H1 (cell line): Measurements from ENCODE around the gene FIGNL2.

Experiments used
- CBX8 ChIP-seq: fragments of 300-800, 300-1000 bp; sonication (generic); IDR thresholded peaks from 2 replicates; pipeline ENCODE4 v1.7.1; 2016; ENCODE audit warnings: low read depth, low read length, borderline replicate concordance
- EZH2 ChIP-seq: fragments of 200-600 bp; sonication (generic); IDR thresholded peaks from 2 replicates; pipeline ENCODE4 v1.7.1; 2012; ENCODE audit warnings: low read depth, mild to moderate bottlenecking, moderate library complexity, low read length, inconsistent platforms; ENCODE audit not compliant: severe bottlenecking
- PHF8 ChIP-seq: fragments of 200-600 bp; sonication (generic); conservative IDR thresholded peaks from 2 replicates; pipeline ENCODE4 v1.7.1; 2012; ENCODE audit warnings: low read depth, mild to moderate bottlenecking, inconsistent platforms, low read length, moderate library complexity
- POLR2A ChIP-seq, 2 experiments: IDR thresholded peaks; 1 replicate in 1 of 2; 2 replicates in 1 of 2; pipeline ENCODE4 v1.6.1; 2011; ENCODE audit warnings: low read depth in 2 of 2, low read length in 2 of 2, mild to moderate bottlenecking in 2 of 2; ENCODE audit errors: control extremely low read depth in 1 of 2
- TAF1 ChIP-seq: IDR thresholded peaks from 2 replicates; pipeline ENCODE4 v1.6.1; 2011; ENCODE audit warnings: mild to moderate bottlenecking, low read depth, low read length
- YY1 ChIP-seq: IDR thresholded peaks from 2 replicates; pipeline ENCODE4 v1.6.1; 2011; ENCODE audit warnings: low read depth, mild to moderate bottlenecking, low read length

DNA sequence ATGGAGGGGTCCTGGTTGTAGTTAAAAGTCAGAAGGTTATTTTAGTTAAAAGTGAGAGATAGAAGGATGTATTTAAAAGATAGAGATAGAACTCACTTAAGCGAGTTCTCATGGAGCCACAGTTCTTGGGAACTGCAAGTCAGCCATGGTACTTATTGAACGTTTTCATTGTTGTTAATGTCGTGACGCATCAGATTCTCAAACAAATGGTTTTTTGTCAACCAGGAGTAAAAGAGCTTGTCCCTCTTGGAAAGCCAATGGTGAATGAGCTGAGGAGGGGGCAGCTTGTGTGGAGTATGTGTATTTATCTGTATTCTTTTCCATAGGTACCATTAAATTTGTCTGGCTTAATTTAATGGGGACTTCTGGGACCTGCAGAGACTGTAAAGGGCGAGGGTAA lies 68.6 kb downstream of the FIGNL2 start:
- TF ChIP-seq TAF1 (no peak), POLR2A (IDR thresholded peaks at IDR 0.05; ENCODE audit: control extremely low read depth in 1 of 2, low read depth in 2 of 2, low read length in 2 of 2) (no peak), CBX8 (no peak), EZH2 (no peak), PHF8 (no peak), YY1 (no peak)
